A673 (cell line): ENCODE data around the gene VWA8. TPM values are rescaled to one million over a fixed set of nuclear protein-coding genes. Genes with fewer than 3 reads are reported as not detected.

Experiments used
- BruUV-seq: library from RNA; stranded (reverse); fragments of 400-500 nt; replicated peaks from 2 replicates; lab custom pipeline; 2021; lab: Mats Ljungman, UMichigan
- CTCF ChIA-PET: fragments of 300-600 bp; sonication (Branson Sonifier 250); formaldehyde crosslinking; loops from one replicate; lab custom pipeline; 2022; ENCODE audit warnings: antibody characterized with exemption; lab: Charles Lee
- POLR2A ChIA-PET: fragments of 300-600 bp; sonication (Branson Sonifier 250); formaldehyde crosslinking; loops from one replicate; lab custom pipeline; 2022; ENCODE audit warnings: antibody characterized with exemption; ENCODE audit not compliant: low non-redundant PET; lab: Charles Lee
- DNase-seq: peaks from one replicate; pipeline ENCODE4 v3.0.0-alpha.2; 2015; ENCODE audit warnings: low spot score
- H3K27ac ChIP-seq: fragments of 200-600 bp; sonication (generic); 2 replicates; pipeline ENCODE4 v1.5.1; 2016; ENCODE audit warnings: mixed run types, low read depth, mild to moderate bottlenecking, mixed read lengths, antibody characterized with exemption, low read length; ENCODE audit not compliant: poor library complexity, severe bottlenecking
- H3K27me3 ChIP-seq: fragments of 200-600 bp; sonication (generic); replicated peaks from 2 replicates; pipeline ENCODE4 v1.6.1; 2017; ENCODE audit warnings: mixed run types, low read depth, mild to moderate bottlenecking, mixed read lengths, antibody characterized with exemption, low read length; ENCODE audit not compliant: insufficient read depth, poor library complexity
- H3K36me3 ChIP-seq: fragments of 200-600 bp; sonication (generic); 2 replicates; pipeline ENCODE4 v1.6.1; 2016; ENCODE audit warnings: mixed run types, mild to moderate bottlenecking, mixed read lengths, antibody characterized with exemption, low read length; ENCODE audit not compliant: insufficient read depth, poor library complexity, severe bottlenecking
- H3K4me1 ChIP-seq: fragments of 200-600 bp; sonication (generic); 2 replicates; pipeline ENCODE4 v1.6.1; 2017; ENCODE audit warnings: mixed run types, mild to moderate bottlenecking, mixed read lengths, antibody characterized with exemption, low read length; ENCODE audit not compliant: insufficient read depth, poor library complexity, severe bottlenecking
- H3K4me3 ChIP-seq: fragments of 200-600 bp; sonication (generic); 2 replicates; pipeline ENCODE4 v1.5.1; 2016; ENCODE audit warnings: low read depth, mixed run types, mild to moderate bottlenecking, mixed read lengths, low read length; ENCODE audit not compliant: poor library complexity, severe bottlenecking
- H3K9me3 ChIP-seq: fragments of 200-600 bp; sonication (generic); 2 replicates; pipeline ENCODE4 v1.6.1; 2016; ENCODE audit warnings: mixed run types, low read depth, mild to moderate bottlenecking, mixed read lengths, antibody characterized with exemption, low read length; ENCODE audit not compliant: poor library complexity, severe bottlenecking
- EZH2 ChIP-seq: fragments of 200-600 bp; sonication (generic); IDR thresholded peaks from 2 replicates; pipeline ENCODE4 v1.6.1; 2017; ENCODE audit warnings: borderline replicate concordance, low read depth, mild to moderate bottlenecking, mixed read lengths, antibody characterized with exemption, low read length; ENCODE audit not compliant: poor library complexity, severe bottlenecking
- intact Hi-C: fragments of 100-400 bp; cut with micrococcal nuclease; formaldehyde crosslinking; loops from one replicate; pipeline ENCODE4 v1.10.0; 2022; ENCODE audit not compliant: unreplicated experiment
- total RNA-seq: library from RNA; stranded (reverse); gene quantifications from 2 replicates; pipeline ENCODE4 v1.2.3, GENCODE V29; 2021
- TF ChIP-seq, protein P1 (sequence below): fragments of 300-800, 200-600 bp; sonication (generic); conservative IDR thresholded peaks from 2 replicates; pipeline ENCODE4 v1.5.1; 2017; ENCODE audit warnings: low read depth, mild to moderate bottlenecking, antibody characterized with exemption, low read length, moderate library complexity, mixed read lengths

Gene VWA8
- total RNA-seq, 1 experiment from 2014 or later = 18.5 TPM

DNA sequence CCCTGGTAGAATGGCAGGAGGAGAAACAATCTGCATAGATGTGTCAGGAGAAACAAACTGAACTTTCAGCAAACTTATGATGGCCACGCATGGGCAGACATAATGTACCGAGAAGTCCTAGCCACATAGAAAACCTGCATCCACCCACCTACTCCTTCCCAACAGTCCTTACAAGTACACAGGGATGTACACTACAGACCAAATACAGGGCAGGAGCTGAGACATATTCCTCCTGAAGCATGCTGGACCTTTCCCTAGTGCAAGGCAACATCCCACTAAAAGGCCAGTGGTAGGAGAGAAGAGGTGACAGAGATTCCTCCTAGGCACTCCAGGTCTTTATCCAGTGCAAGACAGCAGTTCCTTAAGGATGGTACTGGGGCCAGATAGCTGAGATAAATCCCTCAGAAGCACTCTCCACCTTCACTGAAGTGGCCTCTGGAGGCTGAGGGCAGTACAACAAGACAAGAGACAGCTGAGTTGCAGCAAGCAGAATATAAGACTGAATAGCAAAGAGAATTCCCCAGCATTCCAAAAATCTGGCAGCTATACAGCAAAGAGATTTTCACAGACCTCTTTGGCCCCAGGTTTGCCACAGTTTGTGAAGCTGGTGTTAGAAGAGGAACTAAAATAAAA is 18.3 kb downstream of the VWA8 start:
- H3K4me1 ChIP-seq = peaks cover 5% of the 10 kb centered on the region
- H3K4me3 ChIP-seq = no peak overlapping the region
- BruUV-seq = no TSS peak
- POLR2A ChIA-PET = no interaction called here
- no peak overlapping the region for H3K27ac ChIP-seq
- DNase-seq = peak; percentile 39
- H3K36me3 ChIP-seq = no peaks in the 10 kb centered on the region
- H3K27me3 ChIP-seq = no peaks in the 10 kb centered on the region
- H3K9me3 ChIP-seq = no peaks in the 10 kb centered on the region
- CTCF ChIA-PET = no interaction called here
- no peak for TF ChIP-seq EZH2
- TF ChIP-seq, protein P1, sequence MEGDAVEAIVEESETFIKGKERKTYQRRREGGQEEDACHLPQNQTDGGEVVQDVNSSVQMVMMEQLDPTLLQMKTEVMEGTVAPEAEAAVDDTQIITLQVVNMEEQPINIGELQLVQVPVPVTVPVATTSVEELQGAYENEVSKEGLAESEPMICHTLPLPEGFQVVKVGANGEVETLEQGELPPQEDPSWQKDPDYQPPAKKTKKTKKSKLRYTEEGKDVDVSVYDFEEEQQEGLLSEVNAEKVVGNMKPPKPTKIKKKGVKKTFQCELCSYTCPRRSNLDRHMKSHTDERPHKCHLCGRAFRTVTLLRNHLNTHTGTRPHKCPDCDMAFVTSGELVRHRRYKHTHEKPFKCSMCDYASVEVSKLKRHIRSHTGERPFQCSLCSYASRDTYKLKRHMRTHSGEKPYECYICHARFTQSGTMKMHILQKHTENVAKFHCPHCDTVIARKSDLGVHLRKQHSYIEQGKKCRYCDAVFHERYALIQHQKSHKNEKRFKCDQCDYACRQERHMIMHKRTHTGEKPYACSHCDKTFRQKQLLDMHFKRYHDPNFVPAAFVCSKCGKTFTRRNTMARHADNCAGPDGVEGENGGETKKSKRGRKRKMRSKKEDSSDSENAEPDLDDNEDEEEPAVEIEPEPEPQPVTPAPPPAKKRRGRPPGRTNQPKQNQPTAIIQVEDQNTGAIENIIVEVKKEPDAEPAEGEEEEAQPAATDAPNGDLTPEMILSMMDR = peak; percentile 42
- intact Hi-C loops = no loop called here

DNA sequence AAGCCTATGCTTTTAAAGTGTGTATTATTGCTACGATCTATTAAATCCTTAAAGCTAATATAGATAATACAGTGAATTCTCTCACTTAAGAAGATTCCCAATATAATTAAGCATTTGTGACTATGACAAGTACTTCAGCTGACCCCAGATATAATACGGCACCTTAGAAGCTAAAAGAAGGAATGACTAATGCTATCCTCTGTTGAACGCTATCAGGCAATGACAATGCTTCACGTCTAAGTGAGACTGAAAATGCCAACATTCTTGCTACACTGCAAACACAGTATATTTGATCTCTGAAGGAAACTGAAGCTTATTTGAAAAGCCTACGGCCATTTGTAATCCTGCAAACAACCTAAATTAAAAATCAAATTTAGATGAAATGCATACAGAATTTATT is 19.7 kb downstream of the VWA8 start:
- no peak overlapping the region for H3K4me3 ChIP-seq
- H3K9me3 ChIP-seq = no peaks in the 10 kb centered on the region
- CTCF ChIA-PET = no interaction called here
- no peaks in the 10 kb centered on the region for H3K27me3 ChIP-seq
- no peak overlapping the region for H3K27ac ChIP-seq
- peaks cover 5% of the 10 kb centered on the region for H3K4me1 ChIP-seq
- no peaks in the 10 kb centered on the region for H3K36me3 ChIP-seq
- no peak for DNase-seq
- POLR2A ChIA-PET = no interaction called here
- no TSS peak for BruUV-seq
- intact Hi-C loops = no loop called here
- TF ChIP-seq, protein P1 = no peak
- no peak for TF ChIP-seq EZH2

DNA sequence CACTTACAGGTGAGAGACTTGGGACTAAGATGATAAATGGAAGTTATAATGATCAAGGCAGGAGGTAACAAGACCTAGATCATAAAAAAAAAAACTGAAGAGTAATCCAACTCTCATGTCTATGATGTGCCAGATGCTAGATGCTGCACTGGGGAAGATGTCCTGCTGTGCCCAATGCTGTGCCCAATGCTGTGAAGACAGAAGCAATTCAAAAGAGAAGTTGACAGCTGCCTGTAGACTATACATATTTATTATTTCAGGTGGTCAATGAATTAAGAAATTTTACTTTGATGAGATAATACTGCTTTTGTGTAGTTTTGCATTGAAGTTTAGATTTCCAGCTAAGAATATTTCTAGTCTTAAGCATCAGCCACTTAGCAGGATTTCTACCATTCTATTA is 21.5 kb downstream of the VWA8 start:
- H3K27me3 ChIP-seq = no peaks in the 10 kb centered on the region
- intact Hi-C loops = no loop called here
- ChIA-PET POLR2A (no interaction called here), CTCF (no interaction called here)
- no peak for TF ChIP-seq EZH2
- TF ChIP-seq, protein P1 = no peak
- DNase-seq = peak; percentile 32
- no peak overlapping the region for H3K27ac ChIP-seq
- H3K36me3 ChIP-seq = no peaks in the 10 kb centered on the region
- no peak overlapping the region for H3K4me3 ChIP-seq
- H3K9me3 ChIP-seq = no peaks in the 10 kb centered on the region
- BruUV-seq = no TSS peak
- H3K4me1 ChIP-seq = peaks cover 5% of the 10 kb centered on the region
